SK-N-SH (cell line): ENCODE data around the gene PDE6A. TPM values are rescaled to one million over a fixed set of nuclear protein-coding genes. Genes with fewer than 3 reads are reported as not detected.
A peak's percentile ranks its signal among the peaks of the same experiment; 100 is the strongest.

Experiments
- CTCF ChIA-PET: fragments of 300-600, 350-600 bp; formaldehyde crosslinking; extraction: SDS; loops from one replicate; lab custom pipeline; 2021; lab: Yijun Ruan, JAX
- POLR2A ChIA-PET: fragments of 350-600 bp; sonication (Branson Sonifier 250); formaldehyde crosslinking; extraction: SDS; loops from one replicate; lab custom pipeline; 2020; ENCODE audit warnings: antibody characterized with exemption, inconsistent platforms; lab: Yijun Ruan, JAX
- DNase-seq: peaks from one replicate; pipeline ENCODE4 v3.0.0; 2012
- H2AFZ ChIP-seq: fragments of 200-600 bp; sonication (generic); 2 replicates; pipeline ENCODE4 v1.8.1; 2016; ENCODE audit warnings: antibody characterized with exemption, mild to moderate bottlenecking, low read depth
- H3F3A ChIP-seq: fragments of 200-600 bp; sonication (generic); replicated peaks from 2 replicates; pipeline ENCODE3; 2016; ENCODE audit warnings: antibody characterized with exemption, mild to moderate bottlenecking; ENCODE audit not compliant: insufficient read depth
- H3K27ac ChIP-seq, 2 experiments: fragments of 200-500 bp in 1 of 2; fragments of 200-600 bp in 1 of 2; sonication (Bioruptor generic) in 1 of 2; sonication (generic), shearing (Covaris generic) in 1 of 2; 2 replicates each; pipeline versions ENCODE4 v1.5.1 to v1.6.1; 2014 to 2016; ENCODE audit warnings: low read depth in 2 of 2, inconsistent platforms in 1 of 2, low read length in 1 of 2, mild to moderate bottlenecking in 1 of 2, mixed read lengths in 1 of 2
- H3K27me3 ChIP-seq: fragments of 200-600 bp; sonication (generic), shearing (Covaris generic); 2 replicates; pipeline ENCODE4 v1.6.1; 2016; ENCODE audit warnings: mixed run types; ENCODE audit not compliant: insufficient read depth
- H3K36me3 ChIP-seq, 2 experiments: fragments of 200-500 bp in 1 of 2; fragments of 200-600 bp in 1 of 2; sonication (Bioruptor generic) in 1 of 2; sonication (generic) in 1 of 2; replicated peaks in 1 of 2; 2 replicates each; pipeline versions ENCODE3 to v1.5.1; 2014 to 2016; ENCODE audit warnings: low read length in 1 of 2, mild to moderate bottlenecking in 1 of 2; ENCODE audit not compliant: insufficient read depth in 2 of 2, control insufficient read depth in 1 of 2
- H3K4me1 ChIP-seq, 2 experiments: fragments of 200-500 bp in 1 of 2; fragments of 200-600 bp in 1 of 2; sonication (Bioruptor generic) in 1 of 2; sonication (generic), shearing (Covaris generic) in 1 of 2; 2 replicates each; pipeline versions ENCODE4 v1.5.1 to v1.6.1; 2014 to 2016; ENCODE audit warnings: low read depth in 1 of 2, low read length in 1 of 2, mixed run types in 1 of 2; ENCODE audit not compliant: insufficient read depth in 2 of 2, control insufficient read depth in 1 of 2
- H3K4me2 ChIP-seq: fragments of 200-600 bp; sonication (generic), shearing (Covaris generic); 2 replicates; pipeline ENCODE4 v1.6.1; 2017; ENCODE audit warnings: mixed run types
- H3K4me3 ChIP-seq, 2 experiments: fragments of 200-500 bp in 1 of 2; fragments of 200-600 bp in 1 of 2; sonication (Bioruptor generic) in 1 of 2; sonication (generic), shearing (Covaris generic) in 1 of 2; 2 replicates each; pipeline versions ENCODE4 v1.5.1 to v1.8.1; 2014 to 2016; ENCODE audit warnings: low read depth in 2 of 2, inconsistent platforms in 1 of 2, low read length in 1 of 2, mild to moderate bottlenecking in 1 of 2, mixed read lengths in 1 of 2, moderate library complexity in 1 of 2
- H3K79me2 ChIP-seq: fragments of 200-600 bp; sonication (generic); 2 replicates; pipeline ENCODE4 v1.8.1; 2017; ENCODE audit warnings: mild to moderate bottlenecking; ENCODE audit not compliant: insufficient read depth
- H3K9ac ChIP-seq: fragments of 200-600 bp; sonication (generic); 2 replicates; pipeline ENCODE4 v1.6.1; 2017; ENCODE audit warnings: mixed run types
- H3K9me2 ChIP-seq: fragments of 200-600 bp; sonication (generic); 2 replicates; pipeline ENCODE4 v1.6.1; 2017; ENCODE audit warnings: mixed run types
- H3K9me3 ChIP-seq: fragments of 200-600 bp; sonication (generic); 2 replicates; pipeline ENCODE4 v1.6.1; 2017; ENCODE audit warnings: mixed run types, mild to moderate bottlenecking, moderate library complexity
- H4K20me1 ChIP-seq: fragments of 200-600 bp; sonication (generic); 2 replicates; pipeline ENCODE4 v1.6.1; 2017; ENCODE audit warnings: mild to moderate bottlenecking, mixed run types; ENCODE audit not compliant: insufficient read depth
- ELF1 ChIP-seq: IDR thresholded peaks from 2 replicates; pipeline ENCODE4 v1.4.0; 2012
- EP300 ChIP-seq, 2 experiments: IDR thresholded peaks; 2 replicates each; pipeline versions ENCODE4 v1.4.0 to v1.6.1; 2012; ENCODE audit warnings: borderline replicate concordance in 1 of 2, low read depth in 1 of 2, low read length in 1 of 2
- FOSL2 ChIP-seq: IDR thresholded peaks from 2 replicates; pipeline ENCODE4 v1.4.0; 2012; ENCODE audit warnings: low read depth, mild to moderate bottlenecking, moderate library complexity, borderline replicate concordance
- FOXJ3 ChIP-seq: sonication (generic); formaldehyde crosslinking; IDR thresholded peaks from 2 replicates; pipeline ENCODE4 v1.5.1; 2020; ENCODE audit warnings: mild to moderate bottlenecking, missing genetic modification reagents
- FOXM1 ChIP-seq: IDR thresholded peaks from 2 replicates; pipeline ENCODE4 v1.4.0; 2012; ENCODE audit warnings: low read depth, mild to moderate bottlenecking
- GATA2 ChIP-seq: sonication (generic); formaldehyde crosslinking; IDR thresholded peaks from 2 replicates; pipeline ENCODE4 v1.5.0; 2020; ENCODE audit warnings: mild to moderate bottlenecking, missing genetic modification reagents
- JUND ChIP-seq: IDR thresholded peaks from 2 replicates; pipeline ENCODE4 v1.4.0; 2012
- NRF1 ChIP-seq: IDR thresholded peaks from 2 replicates; pipeline ENCODE4 v1.6.1; 2012; ENCODE audit warnings: low read depth, mild to moderate bottlenecking, low read length
- RAD21 ChIP-seq: IDR thresholded peaks from 2 replicates; pipeline ENCODE4 v1.6.1; 2012; ENCODE audit warnings: mild to moderate bottlenecking, low read length
- RCOR1 ChIP-seq: fragments of 150-350 bp; IDR thresholded peaks from 2 replicates; pipeline ENCODE4 v1.6.1; 2017; ENCODE audit warnings: antibody characterized with exemption, low read length
- REST ChIP-seq: IDR thresholded peaks from 2 replicates; pipeline ENCODE4 v1.6.1; 2012; ENCODE audit warnings: mild to moderate bottlenecking, low read depth, low read length, moderate library complexity
- RFX5 ChIP-seq: IDR thresholded peaks from 2 replicates; pipeline ENCODE4 v1.6.1; 2012; ENCODE audit warnings: mild to moderate bottlenecking, improper control_type of control experiment, low read length
- SMC3 ChIP-seq: IDR thresholded peaks from 2 replicates; pipeline ENCODE4 v1.6.1; 2012; ENCODE audit warnings: low read depth, low read length, improper control_type of control experiment
- USF2 ChIP-seq: fragments of 150-350 bp; IDR thresholded peaks from 2 replicates; pipeline ENCODE4 v1.6.1; 2017; ENCODE audit warnings: antibody characterized with exemption, low read length, low read depth, borderline replicate concordance
- WGBS: methylation state at CpG from one replicate; pipeline ENCODE4 v1.1.6; 2017; ENCODE audit warnings: low lambda C conversion rate; 5-methylcytosine and 5-hydroxymethylcytosine counted together
- polyA plus RNA-seq, 3 experiments: library from polyadenylated mRNA; depleted of rRNA; stranded (reverse); fragments of >200 nt; gene quantifications; 2 replicates each; pipeline ENCODE4 v1.2.3, GENCODE V29; 2012
- TF ChIP-seq, protein P1 (sequence below): fragments of 200-600 bp; sonication (generic); IDR thresholded peaks from 2 replicates; pipeline ENCODE4 v1.6.1; 2017; ENCODE audit warnings: antibody characterized with exemption, mild to moderate bottlenecking, moderate library complexity
- TF ChIP-seq, protein P2 (sequence below): fragments of 150-350 bp; IDR thresholded peaks from 2 replicates; pipeline ENCODE4 v1.6.1; 2016; ENCODE audit warnings: mild to moderate bottlenecking, low read depth, low read length

Gene PDE6A
- polyA plus RNA-seq, 1 of the 3 experiments (the other 2 are of a cell fraction): 0.05 TPM

DNA sequence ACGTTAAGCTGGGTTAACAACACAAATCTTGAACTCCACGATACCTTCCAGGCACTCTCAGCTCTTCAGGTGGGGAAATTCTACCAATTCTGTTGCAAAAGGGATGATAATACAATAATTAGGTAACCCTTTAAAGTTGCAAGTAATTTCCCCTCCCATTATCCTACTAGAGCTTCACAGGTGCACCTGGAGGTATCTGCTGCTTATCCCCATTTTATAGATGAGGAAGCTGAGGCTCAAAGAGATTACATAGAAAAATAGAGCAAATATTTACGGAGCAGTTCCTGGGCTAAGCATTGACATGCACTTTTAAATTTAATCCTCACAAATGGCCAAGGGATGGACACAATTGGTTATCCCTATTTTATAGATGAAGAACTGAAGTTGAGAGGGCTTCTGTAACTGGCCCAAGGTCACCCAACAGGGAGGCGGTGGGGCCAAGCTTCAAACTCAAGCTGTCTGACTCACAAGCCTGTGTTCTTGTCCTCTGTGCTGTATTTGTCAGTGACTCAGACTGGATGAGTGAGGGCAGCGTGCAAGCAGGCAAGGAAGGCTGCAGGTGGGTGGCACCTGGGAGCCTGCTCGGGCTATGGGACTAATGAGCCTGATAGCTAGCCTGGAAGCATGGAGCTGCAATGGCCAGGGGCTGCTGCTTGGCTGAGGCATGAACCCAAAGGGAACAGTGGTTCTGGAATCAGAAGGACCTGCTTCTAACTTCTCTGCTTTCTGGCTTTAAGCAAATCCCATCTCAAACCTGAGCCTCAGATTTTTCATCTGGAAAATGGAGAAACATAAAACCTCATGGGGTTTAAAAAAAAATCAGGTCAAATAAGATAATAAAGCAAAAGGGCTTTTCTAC is 105.5 kb downstream of the PDE6A start:
- no peaks in the 10 kb centered on the region for H4K20me1 ChIP-seq
- DNase-seq: no peak
- H3K4me2 ChIP-seq: no peak overlapping the region
- H3K36me3 ChIP-seq: no peaks in the 10 kb centered on the region
- H3K27me3 ChIP-seq: no peaks in the 10 kb centered on the region
- WGBS: 74% methylated on average over 6 of the region's 6 CpGs
- H3K4me1 ChIP-seq: no peaks in the 10 kb centered on the region
- H3K79me2 ChIP-seq: no peaks in the 10 kb centered on the region
- H3K9me3 ChIP-seq: no peaks in the 10 kb centered on the region
- no peaks in the 10 kb centered on the region for H3F3A ChIP-seq
- ChIA-PET CTCF (interaction anchor here (0.9 to 32.2 kb wide), 16 partner anchors 11 to 379 kb away, joined by 3 to 730 read pairs (median 6); partner anchors contain the start of genes HMGXB3, SLC26A2 and TIGD6), POLR2A (no interaction called here)
- H3K27ac ChIP-seq: no peak overlapping the region
- no peaks in the 10 kb centered on the region for H3K9me2 ChIP-seq
- no peak overlapping the region for H3K4me3 ChIP-seq
- no peak overlapping the region for H3K9ac ChIP-seq
- H2AFZ ChIP-seq: no peak overlapping the region
- TF ChIP-seq FOSL2 (peak; percentile 49; the same call in 1 of the 2 replicates), JUND (peak; percentile 11; the same call in 1 of the 2 replicates), NRF1 (no peak)

GRCh38 chr5:149837680-149838269 is 106.8 kb downstream of the PDE6A start:
- Histone ChIP-seq H3K9ac (no peak overlapping the region), H3K27me3 (no peaks in the 10 kb centered on the region), H2AFZ (no peak overlapping the region), H3K4me1 (no peaks in the 10 kb centered on the region), H3F3A (no peaks in the 10 kb centered on the region), H3K79me2 (no peaks in the 10 kb centered on the region), H3K27ac (no peak overlapping the region), H3K4me2 (no peak overlapping the region), H4K20me1 (no peaks in the 10 kb centered on the region), H3K4me3 (no peak overlapping the region), H3K9me3 (no peaks in the 10 kb centered on the region), H3K9me2 (no peaks in the 10 kb centered on the region), H3K36me3 (no peaks in the 10 kb centered on the region)
- DNase-seq: peak; percentile 88
- TF ChIP-seq FOXJ3 (CRISPR knock-in tag): no peak
- TF ChIP-seq NRF1: no peak
- TF ChIP-seq JUND: no peak
- TF ChIP-seq RAD21: peak; percentile 92
- TF ChIP-seq, protein P1, sequence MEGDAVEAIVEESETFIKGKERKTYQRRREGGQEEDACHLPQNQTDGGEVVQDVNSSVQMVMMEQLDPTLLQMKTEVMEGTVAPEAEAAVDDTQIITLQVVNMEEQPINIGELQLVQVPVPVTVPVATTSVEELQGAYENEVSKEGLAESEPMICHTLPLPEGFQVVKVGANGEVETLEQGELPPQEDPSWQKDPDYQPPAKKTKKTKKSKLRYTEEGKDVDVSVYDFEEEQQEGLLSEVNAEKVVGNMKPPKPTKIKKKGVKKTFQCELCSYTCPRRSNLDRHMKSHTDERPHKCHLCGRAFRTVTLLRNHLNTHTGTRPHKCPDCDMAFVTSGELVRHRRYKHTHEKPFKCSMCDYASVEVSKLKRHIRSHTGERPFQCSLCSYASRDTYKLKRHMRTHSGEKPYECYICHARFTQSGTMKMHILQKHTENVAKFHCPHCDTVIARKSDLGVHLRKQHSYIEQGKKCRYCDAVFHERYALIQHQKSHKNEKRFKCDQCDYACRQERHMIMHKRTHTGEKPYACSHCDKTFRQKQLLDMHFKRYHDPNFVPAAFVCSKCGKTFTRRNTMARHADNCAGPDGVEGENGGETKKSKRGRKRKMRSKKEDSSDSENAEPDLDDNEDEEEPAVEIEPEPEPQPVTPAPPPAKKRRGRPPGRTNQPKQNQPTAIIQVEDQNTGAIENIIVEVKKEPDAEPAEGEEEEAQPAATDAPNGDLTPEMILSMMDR: peak; percentile 89
- no peak for TF ChIP-seq ELF1
- no peak for TF ChIP-seq FOXM1
- TF ChIP-seq GATA2 (CRISPR knock-in tag): no peak
- TF ChIP-seq REST: no peak
- TF ChIP-seq RFX5: peak; percentile 45
- TF ChIP-seq USF2: no peak
- no peak for TF ChIP-seq EP300 (IDR thresholded peaks at IDR 0.05; ENCODE audit: borderline replicate concordance in 1 of 2, low read depth in 1 of 2, low read length in 1 of 2)
- peak; percentile 96 for TF ChIP-seq SMC3
- 0 out of 2 replicates have a peak, but pooled peaks have one; percentile 17 for TF ChIP-seq RCOR1
- TF ChIP-seq, protein P2, sequence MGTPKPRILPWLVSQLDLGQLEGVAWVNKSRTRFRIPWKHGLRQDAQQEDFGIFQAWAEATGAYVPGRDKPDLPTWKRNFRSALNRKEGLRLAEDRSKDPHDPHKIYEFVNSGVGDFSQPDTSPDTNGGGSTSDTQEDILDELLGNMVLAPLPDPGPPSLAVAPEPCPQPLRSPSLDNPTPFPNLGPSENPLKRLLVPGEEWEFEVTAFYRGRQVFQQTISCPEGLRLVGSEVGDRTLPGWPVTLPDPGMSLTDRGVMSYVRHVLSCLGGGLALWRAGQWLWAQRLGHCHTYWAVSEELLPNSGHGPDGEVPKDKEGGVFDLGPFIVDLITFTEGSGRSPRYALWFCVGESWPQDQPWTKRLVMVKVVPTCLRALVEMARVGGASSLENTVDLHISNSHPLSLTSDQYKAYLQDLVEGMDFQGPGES: no peak
- WGBS: 18% methylated on average over 7 of the region's 7 CpGs
- ChIA-PET POLR2A (interaction anchor here (1.0 kb wide), 1 partner anchor 124 kb away, joined by 4 read pairs; no protein-coding TSS in a partner anchor), CTCF (interaction anchor here (0.9 to 32.2 kb wide), 31 partner anchors 10 to 380 kb away, joined by 3 to 730 read pairs (median 5); partner anchors contain the start of genes HMGXB3, SLC26A2 and TIGD6)
